HG03432 (cell line): ENCODE measurements around the gene FANCC.

ENCODE experiments used
- ATAC-seq: cut with Tn5 transposase; IDR thresholded peaks from one replicate; pipeline ENCODE4 v1.9.1; 2021; ENCODE audit warnings: mild to moderate bottlenecking, moderate library complexity; ENCODE audit not compliant: unreplicated experiment

The FANCC gene, protein sequence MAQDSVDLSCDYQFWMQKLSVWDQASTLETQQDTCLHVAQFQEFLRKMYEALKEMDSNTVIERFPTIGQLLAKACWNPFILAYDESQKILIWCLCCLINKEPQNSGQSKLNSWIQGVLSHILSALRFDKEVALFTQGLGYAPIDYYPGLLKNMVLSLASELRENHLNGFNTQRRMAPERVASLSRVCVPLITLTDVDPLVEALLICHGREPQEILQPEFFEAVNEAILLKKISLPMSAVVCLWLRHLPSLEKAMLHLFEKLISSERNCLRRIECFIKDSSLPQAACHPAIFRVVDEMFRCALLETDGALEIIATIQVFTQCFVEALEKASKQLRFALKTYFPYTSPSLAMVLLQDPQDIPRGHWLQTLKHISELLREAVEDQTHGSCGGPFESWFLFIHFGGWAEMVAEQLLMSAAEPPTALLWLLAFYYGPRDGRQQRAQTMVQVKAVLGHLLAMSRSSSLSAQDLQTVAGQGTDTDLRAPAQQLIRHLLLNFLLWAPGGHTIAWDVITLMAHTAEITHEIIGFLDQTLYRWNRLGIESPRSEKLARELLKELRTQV

DNA sequence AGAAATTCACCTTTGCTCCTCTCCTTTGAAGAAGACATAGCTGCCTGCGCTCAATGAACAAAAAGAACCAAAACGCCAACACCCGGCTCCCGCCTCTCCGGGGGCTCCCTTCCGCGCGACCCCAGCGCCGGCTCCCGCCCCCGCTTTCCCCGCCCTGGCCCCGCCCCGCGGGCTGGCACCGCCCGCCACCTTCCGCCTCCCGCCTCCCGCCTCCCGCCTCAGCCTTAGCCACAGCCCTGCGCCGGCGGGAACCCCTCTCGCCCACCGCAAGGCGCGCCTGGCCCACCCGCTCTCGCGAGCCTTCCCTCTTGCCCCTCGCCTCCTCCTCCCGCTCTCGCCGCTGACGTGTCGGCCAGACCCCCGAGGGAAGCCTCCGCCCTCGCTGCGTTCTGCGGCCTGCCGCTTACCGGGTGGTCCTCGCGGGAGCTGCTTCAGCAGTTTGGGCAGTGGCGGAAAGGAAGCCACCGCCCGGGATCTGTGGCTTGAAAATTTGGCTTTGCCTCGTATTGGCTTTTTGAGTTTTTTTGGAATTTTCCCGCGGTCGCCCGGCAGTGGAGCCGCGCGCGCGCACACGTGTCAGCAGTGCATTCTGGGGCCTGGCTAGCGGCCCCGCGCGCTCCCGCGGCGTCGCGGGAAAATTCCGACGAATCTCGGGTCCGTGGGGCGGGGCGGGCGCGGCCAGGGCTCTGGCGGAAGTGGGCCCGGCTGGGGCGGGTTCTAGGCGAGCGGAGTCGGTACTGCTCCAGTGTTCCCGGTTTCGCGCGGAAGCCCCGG is at the start of gene FANCC:
TSS of gene FANCC (minus strand) at position 591 of the 774 bp plus-strand sequence. CDS start 68,418 bp downstream, outside the sequence.
- ATAC-seq: peak; percentile 83

DNA sequence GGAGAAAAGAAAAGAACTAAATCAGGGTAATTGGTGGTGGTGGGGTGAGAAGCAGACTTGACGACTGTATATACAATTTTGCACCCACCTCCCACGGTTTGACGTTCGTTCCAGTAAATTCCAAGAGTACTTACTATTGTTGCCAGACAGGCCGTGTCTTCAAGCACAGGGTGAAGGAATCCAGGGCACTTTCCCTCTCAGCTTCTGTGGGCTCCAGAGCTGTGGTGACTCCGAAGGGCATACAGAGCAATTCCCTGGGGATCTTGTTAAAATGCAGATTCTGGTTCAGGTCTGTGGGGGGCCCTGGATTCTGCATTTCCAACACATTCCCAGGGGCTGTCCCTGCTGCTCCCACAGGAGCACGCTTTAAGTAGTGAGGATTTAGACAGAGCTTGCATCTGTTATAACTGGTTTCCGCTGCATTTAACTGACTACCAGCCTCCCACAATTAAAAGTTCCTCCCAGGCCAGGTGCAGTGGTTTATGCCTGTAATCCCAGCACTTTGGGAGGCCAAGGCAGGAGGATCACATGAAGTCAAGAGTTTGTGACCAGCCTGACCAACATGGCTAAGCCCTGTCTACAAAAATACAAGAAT is 49.3 kb upstream of the FANCC start:
- no peak for ATAC-seq

DNA sequence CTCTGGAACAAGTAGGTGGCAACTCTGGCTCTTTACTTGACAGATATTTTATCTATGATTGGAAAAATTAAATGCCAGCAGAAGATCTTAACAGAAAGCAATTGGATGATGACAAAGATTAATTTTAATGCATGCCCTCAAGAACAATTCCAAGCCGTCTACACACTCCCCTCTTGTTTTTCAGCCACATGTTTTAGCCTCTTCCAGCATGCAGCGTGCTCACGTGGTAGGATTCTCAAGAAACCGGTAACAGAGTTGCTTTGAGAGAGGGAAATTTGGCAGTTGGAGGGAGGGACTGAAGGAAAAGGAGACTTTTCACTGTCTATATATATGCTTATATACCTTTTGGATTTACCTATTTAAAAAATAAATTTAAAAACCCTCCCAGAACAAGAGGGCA is 48.3 kb upstream of the FANCC start:
- ATAC-seq: no peak

DNA sequence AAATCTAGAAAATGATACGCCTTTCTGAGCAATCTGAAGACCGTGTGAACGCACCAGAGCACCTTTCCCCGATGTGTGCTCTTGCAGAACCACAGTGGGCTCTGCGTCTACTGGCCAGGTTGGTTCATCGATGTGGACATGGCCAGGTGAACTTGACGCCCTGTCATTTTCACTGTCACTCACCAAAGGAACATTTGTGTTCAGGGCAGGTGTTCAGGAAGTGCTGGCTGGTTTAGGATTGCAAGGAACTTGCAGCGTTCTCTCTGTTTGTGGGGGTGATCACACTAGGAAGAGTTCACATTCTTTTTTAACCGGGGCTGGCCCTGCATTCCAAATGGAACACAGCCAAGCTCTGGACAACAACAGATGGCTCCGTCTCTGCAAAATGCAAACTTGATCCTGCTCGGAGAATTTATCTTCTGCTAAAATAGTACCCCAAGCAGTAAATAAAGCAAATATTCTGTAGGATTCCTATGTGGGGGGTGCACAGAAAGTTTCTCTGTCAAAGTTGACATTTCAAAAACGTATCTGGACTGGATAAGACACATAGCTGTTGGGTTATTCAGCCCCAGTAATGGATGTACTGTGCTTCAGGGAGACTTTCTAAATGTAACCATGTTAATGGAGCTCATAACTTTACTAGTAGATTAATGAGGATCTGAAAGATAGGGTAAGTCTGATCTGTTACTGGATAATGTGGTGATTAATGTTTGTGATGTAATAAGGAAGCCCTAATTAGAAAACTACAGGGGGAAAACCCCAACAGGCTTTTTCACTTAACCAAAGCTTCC is 45.7 kb upstream of the FANCC start:
- no peak for ATAC-seq

DNA sequence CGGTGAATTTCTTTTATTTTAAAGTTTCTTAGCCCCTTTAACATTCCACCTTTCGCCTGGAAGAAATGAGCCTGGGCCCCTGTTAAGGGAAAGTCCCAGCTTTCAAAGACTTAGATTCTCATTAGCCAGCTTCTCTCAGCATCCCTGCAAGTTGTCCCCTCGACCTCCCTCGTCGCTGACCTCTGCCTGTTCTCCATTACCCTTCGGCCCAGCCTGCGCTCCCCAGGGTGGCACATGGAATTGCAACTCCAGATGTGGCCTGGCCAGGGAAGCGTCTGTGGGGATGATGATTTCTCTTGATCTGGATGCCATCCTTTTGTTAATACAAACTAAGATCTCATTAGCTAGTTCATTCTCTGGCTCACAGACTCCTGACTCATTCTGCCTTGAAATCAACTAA is 43.4 kb upstream of the FANCC start:
- no peak for ATAC-seq

DNA sequence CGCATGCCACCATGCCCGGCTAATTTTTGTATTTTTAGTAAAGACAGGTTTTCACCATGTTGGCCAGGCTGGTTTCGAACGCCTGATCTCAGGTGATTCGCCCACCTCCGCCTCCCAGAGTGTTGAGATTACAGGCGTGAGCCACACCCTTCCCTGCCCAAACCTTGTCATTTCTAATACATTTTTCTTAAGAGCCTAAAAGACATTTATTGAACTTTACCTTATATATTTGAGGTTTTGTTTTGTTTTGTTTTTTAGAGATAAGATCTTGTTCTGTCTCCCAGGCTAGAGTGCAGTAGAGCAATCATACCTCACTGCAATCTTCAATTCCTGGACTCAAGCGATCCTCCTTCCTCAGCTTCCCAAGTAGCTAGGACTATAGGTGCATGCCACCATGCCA is 39.8 kb upstream of the FANCC start:
- no peak for ATAC-seq

DNA sequence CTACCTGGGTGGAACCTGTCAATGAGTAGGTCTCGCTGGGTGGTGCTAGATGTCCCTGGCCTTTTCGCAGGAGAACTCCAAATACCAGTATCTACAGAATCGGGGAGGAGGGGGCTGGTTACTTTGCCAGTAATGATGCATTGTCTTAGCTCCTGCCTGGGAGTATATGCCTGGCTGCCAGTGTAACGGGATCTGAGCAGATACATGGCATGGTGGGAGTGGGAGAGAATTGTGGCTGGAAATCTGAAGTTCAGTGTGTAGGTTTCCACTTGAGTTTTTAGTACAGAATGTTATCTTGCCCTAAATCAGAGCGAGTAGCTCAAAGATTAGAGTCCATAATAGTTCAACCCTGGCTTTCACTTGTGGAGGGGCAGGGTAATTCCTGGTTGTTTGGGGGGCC is 38.0 kb upstream of the FANCC start:
- ATAC-seq: no peak

DNA sequence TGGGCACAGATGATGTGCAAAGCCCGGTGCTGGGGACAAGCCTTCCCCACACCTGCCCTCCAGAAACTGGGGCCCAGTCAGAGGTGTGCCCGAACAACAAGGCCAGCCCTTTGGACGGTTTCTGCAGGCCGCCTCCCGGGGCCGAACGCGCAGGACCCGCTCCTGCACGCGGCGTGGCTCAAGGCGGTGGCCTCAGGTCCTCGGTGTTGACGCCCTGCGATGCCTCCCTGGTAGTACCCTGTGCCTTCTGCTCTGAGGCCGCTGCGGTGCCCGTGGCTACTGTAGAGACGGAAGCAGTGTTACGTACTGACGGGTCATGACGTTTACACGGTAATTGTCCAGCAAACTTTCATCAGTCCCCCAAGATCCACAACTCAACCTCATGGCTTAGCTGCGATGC is 33.5 kb upstream of the FANCC start:
- no peak for ATAC-seq

DNA sequence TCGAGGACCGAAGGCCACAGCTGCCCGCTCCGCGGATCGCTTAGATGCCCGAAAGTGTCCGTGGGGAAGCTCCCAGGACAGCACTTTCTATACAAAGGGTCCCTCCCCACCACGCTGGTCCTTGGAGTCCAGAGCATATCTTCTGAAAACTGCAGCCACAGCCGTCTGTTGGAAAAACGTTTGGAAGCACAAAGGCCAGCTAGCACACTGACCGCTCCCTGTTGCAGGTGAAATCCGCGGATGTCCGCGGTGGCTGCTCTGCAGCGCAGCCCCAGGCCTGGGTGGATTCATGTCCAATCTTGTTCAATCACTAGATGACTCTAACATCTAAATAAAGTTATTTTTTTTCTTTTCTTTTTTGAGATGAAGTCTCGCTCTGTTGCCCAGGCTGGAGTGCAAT is 32.8 kb upstream of the FANCC start:
- no peak for ATAC-seq

DNA sequence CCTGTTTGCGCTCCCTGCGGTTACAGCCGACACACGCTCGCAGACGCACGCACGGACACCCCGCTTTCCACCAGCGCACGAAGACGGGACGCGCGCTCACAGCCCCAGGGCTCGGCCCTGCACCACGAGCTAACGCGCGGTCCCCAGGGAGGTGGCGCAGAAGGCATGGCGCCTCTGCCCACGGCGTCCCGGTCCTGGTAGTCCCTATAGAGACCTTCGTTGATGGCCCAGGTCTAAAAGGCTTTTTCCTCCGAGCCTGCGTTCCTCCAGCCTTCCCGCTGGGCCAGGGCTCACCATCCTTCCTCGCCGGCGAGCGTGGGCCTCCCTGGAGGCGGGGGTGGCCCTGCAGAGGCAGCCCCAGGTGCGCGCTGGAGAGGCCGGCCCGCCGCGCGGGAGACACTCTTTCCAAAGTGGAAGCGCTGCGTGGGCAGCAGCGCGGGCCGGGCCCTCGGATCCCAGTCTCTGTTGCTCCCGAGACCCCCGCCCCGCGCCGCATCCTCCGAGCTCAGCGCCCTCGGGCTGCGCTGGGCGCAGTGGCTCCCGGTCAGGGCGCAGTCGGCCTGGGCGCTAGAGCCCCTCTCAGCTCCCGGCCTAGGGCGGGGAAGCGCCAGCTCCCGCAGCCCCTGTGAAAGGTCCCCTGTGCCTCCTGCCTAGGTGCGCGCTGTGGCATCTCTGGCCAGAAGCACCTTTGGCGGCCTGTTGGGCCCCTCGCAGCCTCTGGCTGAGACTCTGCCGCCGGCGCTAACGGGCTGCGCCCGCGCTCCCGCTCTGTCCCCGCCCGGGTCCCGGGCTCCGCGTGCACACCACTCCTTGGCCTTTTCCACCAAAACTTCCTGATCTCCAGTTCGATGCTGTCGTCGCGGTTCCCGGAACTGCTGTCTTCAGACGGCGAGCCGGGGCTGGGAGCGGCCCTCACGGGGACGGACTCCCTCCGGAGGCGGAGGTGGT is 31.9 kb upstream of the FANCC start:
- ATAC-seq: no peak

DNA sequence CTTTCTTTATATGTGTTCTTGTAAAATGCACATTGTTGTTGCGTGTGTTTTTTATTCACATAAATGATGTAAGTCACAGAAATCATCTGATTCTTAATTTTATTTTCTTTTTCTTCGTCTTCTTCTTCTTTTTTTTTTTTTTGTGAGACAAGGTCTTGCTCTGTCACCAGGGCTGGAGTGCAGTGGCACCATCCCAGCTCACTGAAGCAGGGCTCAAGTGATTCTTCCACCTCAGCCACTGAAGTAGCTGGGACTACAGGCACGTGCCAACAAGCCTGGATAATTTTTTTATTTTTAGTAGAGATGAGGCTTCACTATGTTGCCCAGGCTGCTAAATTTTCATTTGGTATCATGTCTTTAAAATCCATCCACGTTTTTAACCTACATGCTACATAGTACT is 28.5 kb upstream of the FANCC start:
- ATAC-seq: no peak

DNA sequence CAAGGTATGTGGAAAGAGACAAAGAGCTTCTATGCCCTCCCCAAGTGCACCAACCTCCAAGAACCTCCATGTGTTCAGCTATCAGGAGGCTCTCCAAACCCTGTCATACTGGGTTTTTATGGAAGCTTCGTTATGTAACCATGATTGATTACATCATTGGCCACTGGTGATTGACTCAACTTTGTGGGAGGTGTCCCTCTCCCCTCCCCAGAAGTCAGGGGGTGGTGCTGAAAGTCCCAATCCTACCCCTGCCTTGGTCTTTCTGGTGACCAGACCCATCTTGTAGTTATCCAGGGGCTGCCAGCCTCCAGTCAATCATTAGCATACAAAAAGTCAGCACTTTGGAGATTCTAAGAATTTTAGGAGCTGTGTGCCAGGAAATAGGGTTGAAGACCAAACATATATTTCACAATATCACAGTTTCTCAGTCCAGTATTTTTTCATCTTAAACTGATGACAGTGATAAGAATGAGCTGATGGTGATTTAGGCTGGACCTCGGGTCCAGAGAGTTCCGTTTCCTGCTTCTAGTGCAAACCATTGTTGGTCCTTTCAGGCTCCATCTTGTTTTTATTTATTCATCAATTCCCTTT is 27.3 kb upstream of the FANCC start:
- ATAC-seq: no peak

DNA sequence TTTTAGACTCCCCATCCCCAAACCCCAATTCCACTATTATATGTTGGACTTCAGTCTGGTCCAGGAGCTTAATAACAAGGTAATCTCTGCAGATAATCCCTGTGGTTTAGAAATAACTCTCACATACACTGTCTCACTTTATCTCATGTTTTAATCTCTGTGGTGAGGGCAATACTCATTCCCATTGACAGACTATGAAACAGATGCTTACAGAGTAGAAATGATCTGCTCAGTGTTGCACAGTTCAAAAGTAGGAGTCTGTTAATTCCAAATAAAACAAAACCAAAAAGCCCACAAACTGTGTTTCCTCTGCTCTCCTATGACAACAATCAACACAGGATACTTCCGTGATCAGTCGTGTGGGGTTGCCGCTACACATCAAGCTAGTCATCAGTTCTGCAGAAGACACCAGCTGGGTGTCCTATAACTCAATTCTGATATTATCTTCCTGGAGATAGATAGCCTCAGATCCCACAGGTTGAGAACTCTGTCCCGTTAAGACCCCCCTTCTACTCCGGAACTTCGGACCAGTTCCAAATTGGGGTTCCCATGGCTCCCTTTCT is 26.3 kb upstream of the FANCC start:
- ATAC-seq: no peak

DNA sequence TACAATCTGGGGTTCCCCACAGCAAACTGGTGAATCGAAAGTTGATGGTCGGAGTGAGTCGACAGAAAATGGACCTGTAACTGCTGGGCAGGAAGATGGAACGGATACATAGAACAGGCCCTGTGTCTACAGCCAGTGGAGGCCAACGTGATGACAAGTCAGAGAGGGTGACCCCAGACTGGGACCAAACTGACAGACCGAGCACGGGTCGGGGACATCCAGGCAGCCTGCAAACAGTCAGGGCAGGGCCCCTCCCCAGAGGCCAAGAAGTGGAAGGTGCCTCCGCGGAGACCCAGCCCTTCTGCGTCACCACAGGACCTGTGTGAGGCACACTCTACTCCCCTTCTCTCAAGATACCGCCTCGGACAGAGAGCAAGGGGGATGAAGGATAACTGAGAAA is 25.1 kb upstream of the FANCC start:
- ATAC-seq: no peak

DNA sequence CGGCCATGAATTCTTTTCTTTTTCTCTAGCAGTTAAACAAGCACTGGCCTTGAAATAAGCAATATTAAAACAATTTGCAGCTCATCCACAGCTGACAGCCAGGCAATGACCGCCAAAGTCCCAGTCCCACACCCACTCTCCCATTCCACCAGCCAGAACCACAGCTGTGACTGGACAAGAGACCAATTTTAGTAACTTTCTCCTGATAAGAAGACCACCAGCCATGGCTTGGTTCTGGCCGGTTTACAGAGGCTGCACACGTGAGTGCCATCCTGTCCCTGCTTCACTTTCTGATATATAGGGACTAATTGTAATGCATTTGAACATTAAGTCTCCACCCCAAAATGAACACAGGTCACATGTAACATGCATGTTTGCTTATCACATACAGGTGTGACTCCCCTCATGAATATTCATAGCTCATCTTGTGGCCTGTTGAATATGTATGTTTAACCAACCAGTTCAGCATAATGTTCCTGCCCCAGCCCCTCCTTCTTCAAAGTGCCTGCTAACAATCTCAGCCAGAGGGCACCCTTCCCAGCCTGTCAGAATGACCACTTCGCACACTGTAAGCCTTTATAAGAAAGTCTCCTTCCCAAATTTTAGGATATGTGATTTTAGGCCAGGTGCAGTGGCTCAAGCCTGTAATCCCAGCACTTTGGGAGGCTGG is 23.9 kb upstream of the FANCC start:
- ATAC-seq: no peak

DNA sequence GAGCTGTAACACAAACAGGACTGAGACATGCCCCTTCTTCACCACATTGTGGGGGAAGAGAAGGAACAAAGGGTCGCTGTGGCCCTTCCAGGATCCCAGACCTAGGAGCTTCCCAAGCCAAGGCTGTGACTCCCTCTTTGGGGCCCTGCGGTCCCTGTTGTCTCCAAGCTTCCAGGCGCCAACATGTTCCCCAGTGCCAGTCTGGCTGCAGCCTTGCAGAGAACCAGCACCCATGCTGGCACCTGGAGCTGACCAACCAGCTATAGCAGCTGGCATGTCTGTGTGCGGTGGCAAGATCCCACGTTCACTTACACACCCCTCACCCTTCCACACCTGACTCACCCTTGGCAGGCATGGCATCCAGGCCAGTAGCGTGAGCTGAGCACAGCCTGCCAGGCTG is 20.7 kb upstream of the FANCC start:
- ATAC-seq: no peak

DNA sequence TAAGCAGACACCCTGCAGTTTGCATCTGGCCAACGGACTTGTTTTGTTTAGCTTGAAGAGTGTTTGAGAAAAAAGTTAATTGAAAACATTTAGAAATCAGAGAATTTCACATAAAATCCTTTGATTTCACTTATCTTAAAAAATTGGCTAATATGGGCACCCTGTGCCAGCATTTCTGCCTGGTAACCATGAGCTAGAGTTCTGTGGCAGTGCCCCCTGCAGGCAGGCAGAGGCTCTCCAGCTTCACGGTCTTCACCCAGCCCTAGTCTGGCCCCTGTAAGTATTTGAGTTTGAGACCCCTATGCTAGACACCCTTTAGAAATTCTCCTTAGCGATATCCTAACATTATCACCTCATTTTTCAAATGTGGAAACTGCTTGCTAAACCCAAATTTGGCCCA is 18.8 kb upstream of the FANCC start:
- ATAC-seq: no peak

DNA sequence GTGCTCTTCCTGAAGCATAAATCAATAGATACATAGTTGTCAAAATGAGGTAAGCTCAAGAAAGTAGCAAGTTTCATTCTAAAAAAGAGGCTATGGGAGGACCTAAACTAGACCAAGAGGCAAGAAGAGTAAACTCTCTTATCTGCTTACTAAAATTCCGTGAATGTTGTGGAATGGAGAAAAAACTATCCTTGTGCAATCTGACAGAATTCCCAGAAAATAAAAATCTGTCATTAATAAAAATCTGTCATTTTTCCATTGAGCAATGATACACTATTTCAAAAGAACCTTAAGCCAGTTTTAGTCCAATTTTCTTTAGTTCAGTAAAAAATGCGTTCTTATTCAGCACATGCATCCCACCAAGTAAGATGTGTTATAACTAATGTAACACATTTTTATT is 15.9 kb upstream of the FANCC start:
- ATAC-seq: no peak
